ENCODE results near the gene NPR2.

- TF ChIP-seq, protein P1, sequence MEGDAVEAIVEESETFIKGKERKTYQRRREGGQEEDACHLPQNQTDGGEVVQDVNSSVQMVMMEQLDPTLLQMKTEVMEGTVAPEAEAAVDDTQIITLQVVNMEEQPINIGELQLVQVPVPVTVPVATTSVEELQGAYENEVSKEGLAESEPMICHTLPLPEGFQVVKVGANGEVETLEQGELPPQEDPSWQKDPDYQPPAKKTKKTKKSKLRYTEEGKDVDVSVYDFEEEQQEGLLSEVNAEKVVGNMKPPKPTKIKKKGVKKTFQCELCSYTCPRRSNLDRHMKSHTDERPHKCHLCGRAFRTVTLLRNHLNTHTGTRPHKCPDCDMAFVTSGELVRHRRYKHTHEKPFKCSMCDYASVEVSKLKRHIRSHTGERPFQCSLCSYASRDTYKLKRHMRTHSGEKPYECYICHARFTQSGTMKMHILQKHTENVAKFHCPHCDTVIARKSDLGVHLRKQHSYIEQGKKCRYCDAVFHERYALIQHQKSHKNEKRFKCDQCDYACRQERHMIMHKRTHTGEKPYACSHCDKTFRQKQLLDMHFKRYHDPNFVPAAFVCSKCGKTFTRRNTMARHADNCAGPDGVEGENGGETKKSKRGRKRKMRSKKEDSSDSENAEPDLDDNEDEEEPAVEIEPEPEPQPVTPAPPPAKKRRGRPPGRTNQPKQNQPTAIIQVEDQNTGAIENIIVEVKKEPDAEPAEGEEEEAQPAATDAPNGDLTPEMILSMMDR (IDR thresholded peaks at IDR 0.05): no peak
- TF ChIP-seq EP300 (IDR thresholded peaks at IDR 0.05): no peak
Measured at GRCh38 chr9:35829084-35829763, 37.8 kb downstream of the NPR2 start, which contains the start of gene TMEM8B.
